ENCODE results near the gene KDM5C.

- TF ChIP-seq CTCF (conservative IDR thresholded peaks at IDR 0.05; ENCODE audit: low read depth, low read length) (no peak), EZH2phosphoT487 (IDR thresholded peaks at IDR 0.05; ENCODE audit: borderline replicate concordance, low read length) (no peak), EZH2 (IDR thresholded peaks at IDR 0.05; ENCODE audit: low read length, unreplicated experiment) (no peak)
Measured at GRCh38 chrX:53262918-53263394, 37.9 kb upstream of the KDM5C start.

Measured in PC-3 (cell line).